ENCODE results near the gene RBFOX2. TPM values are rescaled to one million over a fixed set of nuclear protein-coding genes. Genes with fewer than 3 reads are reported as not detected.
A peak's percentile ranks its signal among the peaks of the same experiment; 100 is the strongest.
"Not testable (repeated sequence)": the region's sequence is repeated elsewhere in the genome, so short reads cannot be mapped to it uniquely, and the experiment has no call there.

The RBFOX2 gene, protein sequence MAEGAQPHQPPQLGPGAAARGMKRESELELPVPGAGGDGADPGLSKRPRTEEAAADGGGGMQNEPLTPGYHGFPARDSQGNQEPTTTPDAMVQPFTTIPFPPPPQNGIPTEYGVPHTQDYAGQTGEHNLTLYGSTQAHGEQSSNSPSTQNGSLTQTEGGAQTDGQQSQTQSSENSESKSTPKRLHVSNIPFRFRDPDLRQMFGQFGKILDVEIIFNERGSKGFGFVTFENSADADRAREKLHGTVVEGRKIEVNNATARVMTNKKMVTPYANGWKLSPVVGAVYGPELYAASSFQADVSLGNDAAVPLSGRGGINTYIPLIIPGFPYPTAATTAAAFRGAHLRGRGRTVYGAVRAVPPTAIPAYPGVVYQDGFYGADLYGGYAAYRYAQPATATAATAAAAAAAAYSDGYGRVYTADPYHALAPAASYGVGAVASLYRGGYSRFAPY
- 1 to 10 TPM; 3.7 to 4.7 TPM for total RNA-seq

DNA sequence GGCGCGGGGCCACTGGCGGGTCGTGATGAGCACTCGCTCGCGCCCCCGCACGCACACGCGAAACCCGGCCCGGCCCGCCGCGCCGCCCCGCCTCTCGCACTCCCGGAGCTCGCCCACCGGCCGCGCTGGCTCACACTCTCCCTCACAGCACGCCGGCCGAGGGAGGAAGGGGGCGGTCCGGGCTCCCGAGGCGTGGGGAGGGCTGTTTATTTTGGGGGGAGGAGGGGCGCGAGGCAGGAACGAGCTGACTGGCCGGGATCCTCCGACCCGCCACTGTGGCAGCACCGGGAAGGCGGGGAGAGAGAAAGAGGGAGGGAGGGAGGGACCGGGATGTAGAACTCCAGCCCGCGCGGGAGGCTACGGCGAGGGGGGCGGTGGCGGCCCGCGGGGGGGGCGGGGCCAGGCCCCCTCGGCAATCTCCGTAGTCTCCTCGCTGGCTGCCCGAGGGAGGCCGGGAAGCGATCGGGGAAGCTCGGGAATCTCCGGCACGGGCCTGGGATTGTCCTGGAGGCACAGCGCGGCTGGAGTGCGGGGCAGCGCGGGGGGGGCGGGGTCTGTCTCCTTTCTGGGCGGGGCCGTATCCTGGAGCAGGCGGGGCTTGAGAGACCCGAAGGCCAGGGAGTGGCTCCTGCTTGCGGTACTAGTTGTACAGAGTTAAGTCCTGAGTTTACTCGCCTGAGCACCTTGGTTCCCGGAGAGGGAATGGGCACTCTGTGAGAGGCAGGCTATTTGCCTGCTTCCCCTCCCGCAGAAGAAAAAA lies at the start of gene RBFOX2:
RBFOX2 (minus strand) TSS at position 179 of the 760 bp plus-strand sequence. CDS start 399 bp downstream, outside the sequence.
- Mint-ChIP-seq H3K4me3 (peak within 1 kb of the TSS; percentile 91), H3K9me3 (no peaks in the 10 kb centered on the region), H3K27ac (peak within 1 kb of the TSS; percentile 22), H3K27me3 (peaks cover 16% of the 10 kb centered on the region), H3K4me1 (peaks cover 20% of the 10 kb centered on the region), H3K36me3 (no peaks in the 10 kb centered on the region)
- DNase-seq: peak; percentile 82

DNA sequence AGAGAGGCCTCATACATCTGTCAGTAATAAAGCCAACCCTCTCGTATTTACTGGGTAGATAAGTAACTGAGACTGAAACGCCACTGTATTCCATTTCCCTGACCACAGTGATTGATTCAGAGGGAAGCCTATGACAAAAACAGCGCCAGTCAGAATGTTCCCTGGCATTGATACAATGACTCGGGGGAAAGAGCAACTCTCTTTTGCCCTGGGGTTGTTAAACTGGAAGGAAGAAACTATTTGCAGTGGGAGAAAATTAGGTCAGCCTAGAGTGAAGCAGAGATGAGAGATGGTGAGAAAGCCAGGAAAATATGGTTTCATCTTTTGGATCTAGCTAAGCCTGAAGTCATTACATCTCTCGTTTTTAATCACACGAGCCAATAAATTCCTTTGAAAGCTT lies 48.6 kb upstream of the RBFOX2 start:
- Mint-ChIP-seq H3K27me3 (no peaks in the 10 kb centered on the region), H3K4me1 (peaks cover 2% of the 10 kb centered on the region), H3K36me3 (no peaks in the 10 kb centered on the region), H3K4me3 (no peak overlapping the region), H3K27ac (no peak overlapping the region), H3K9me3 (no peaks in the 10 kb centered on the region)
- DNase-seq: no peak

DNA sequence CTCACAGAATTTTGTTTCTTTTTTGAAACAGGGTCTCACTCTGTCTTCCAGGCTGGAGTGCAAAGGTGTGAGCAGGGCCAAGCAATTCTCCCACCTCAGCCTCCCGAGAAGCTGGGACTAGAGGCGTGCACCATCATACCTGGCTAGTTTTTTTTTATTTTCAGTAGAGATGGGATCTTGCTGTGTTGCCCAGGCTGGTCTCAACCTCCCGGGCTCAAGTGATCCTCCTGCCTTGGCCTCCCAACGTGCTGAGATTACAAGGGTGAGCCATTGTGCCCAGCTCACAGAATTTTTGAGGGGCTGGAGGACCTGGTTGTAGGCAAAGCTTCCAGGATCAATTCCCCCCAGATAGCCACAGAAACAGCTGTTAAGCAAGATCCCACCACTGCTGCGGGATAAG lies 47.1 kb upstream of the RBFOX2 start:
- no peak overlapping the region for H3K27ac Mint-ChIP-seq
- no peaks in the 10 kb centered on the region for H3K4me1 Mint-ChIP-seq
- H3K36me3 Mint-ChIP-seq: no peaks in the 10 kb centered on the region
- no peaks in the 10 kb centered on the region for H3K27me3 Mint-ChIP-seq
- no peak overlapping the region for H3K4me3 Mint-ChIP-seq
- H3K9me3 Mint-ChIP-seq: no peaks in the 10 kb centered on the region
- no peak for DNase-seq

DNA sequence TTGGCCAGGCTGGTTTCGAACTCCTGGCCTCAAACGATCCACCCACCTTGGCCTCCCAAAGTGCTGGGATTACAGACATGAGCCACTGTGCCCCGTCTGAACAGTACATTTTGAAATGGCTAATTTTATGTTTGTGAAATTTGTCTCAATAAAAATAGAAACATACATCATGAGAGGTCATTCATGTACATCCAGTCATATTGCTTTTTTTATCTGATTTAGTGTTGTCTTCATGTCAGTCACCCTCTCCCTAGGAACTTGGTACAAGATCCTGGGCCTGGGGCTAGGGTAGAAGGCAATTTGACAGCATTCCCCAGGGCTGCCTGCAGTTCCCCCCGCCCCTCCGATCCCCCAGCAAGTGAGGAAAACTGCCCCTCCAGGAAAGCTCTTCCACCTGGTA lies 46.6 kb upstream of the RBFOX2 start:
- H3K4me3 Mint-ChIP-seq: no peak overlapping the region
- H3K4me1 Mint-ChIP-seq: no peaks in the 10 kb centered on the region
- no peaks in the 10 kb centered on the region for H3K27me3 Mint-ChIP-seq
- H3K9me3 Mint-ChIP-seq: no peaks in the 10 kb centered on the region
- no peaks in the 10 kb centered on the region for H3K36me3 Mint-ChIP-seq
- H3K27ac Mint-ChIP-seq: no peak overlapping the region
- no peak for DNase-seq

DNA sequence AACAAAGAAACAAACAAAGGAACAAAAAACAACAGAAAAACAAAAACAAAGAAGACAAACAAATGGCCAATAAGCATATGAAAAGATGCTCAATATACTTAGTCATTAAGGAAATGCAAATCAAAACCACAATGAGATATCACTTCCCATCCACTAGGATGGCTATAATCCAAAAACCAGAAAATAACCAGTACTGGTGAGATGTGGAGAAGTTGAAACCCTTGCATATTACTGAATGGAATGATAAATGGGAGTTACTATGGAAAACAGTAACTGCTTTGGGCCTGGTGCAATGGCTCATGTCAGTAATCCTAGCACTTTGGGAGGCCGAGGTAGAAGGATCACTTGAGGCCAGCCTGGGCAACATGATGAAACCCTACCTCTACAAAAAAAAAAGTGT lies 44.9 kb upstream of the RBFOX2 start:
- no peak for DNase-seq
- Mint-ChIP-seq H3K27me3 (no peaks in the 10 kb centered on the region), H3K36me3 (no peaks in the 10 kb centered on the region), H3K4me3 (no peak overlapping the region), H3K9me3 (no peaks in the 10 kb centered on the region), H3K4me1 (no peaks in the 10 kb centered on the region), H3K27ac (no peak overlapping the region)

DNA sequence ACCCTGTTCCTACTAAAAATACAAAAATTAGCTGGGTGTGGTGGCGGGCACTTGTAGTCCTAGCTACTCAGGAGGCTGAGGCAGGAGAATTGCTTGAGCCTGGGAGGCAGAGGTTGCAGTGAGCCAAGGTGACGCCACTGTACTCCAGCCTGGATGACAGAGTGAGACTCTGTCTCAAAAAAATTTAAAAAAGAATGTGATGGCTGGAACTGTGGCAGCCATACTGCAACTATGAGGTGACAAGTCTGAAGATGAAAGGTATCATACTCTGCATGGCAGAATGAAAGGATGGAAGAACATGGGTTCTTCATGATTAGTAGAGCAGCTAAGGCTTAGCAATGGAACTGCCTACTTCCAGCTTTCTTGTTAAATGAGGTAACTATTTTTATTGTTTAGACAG lies 42.0 kb upstream of the RBFOX2 start:
- H3K9me3 Mint-ChIP-seq, H3K27me3 Mint-ChIP-seq, H3K4me3 Mint-ChIP-seq, H3K4me1 Mint-ChIP-seq, H3K36me3 Mint-ChIP-seq, H3K27ac Mint-ChIP-seq, DNase-seq: not testable (repeated sequence)

DNA sequence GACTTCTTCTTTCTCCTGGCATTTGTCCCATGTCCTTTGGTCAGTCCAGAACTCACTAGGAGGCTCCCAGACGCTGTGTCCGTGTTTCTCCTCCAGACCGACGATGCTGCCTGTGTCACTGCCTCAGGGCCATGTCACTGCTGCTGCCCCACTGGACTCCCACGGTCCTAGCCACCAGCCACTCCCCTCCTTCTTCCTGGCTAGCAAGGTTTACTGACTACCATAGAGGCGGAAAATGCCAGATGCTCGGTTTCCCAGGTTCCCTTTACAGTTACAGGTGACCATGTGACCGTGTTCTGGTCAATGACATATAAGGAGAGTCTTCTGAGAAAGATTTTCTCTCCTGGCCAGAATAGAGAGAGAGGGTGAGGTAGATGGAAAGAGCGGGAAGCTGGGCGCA lies 40.7 kb upstream of the RBFOX2 start:
- Mint-ChIP-seq H3K36me3 (no peaks in the 10 kb centered on the region), H3K9me3 (no peaks in the 10 kb centered on the region), H3K27me3 (no peaks in the 10 kb centered on the region), H3K27ac (no peak overlapping the region), H3K4me1 (peaks cover 7% of the 10 kb centered on the region), H3K4me3 (no peak overlapping the region)
- no peak for DNase-seq

DNA sequence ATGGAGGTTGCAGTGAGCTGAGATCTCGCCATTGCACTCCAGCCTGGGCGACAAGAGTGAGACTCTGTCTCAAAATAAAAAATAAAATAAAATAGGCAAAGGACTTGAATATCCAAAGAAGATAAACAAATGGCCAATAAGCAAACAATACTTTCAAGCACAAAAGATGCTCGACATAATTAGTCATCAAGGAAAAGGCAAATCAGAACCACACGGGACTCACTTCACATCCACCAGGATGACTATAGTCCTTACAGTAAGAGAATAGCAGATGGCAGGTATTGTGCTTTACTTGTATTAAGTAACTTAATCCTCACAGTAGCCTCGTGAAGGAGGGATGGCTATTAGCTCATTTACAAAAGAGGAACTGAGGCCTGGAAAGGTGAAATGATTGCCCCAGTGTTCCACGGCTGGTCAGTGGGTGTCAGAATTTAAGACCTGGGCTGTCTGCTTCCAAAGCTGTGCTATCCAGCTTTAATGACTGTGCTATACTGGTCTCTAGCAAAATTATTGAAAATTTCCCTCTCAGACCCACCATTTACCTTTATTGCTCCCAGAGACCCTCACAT lies 40.2 kb upstream of the RBFOX2 start:
- H3K27ac Mint-ChIP-seq: no peak overlapping the region
- H3K36me3 Mint-ChIP-seq: no peaks in the 10 kb centered on the region
- peaks cover 3% of the 10 kb centered on the region for H3K27me3 Mint-ChIP-seq
- no peaks in the 10 kb centered on the region for H3K9me3 Mint-ChIP-seq
- H3K4me1 Mint-ChIP-seq: peaks cover 7% of the 10 kb centered on the region
- no peak overlapping the region for H3K4me3 Mint-ChIP-seq
- DNase-seq: no peak

DNA sequence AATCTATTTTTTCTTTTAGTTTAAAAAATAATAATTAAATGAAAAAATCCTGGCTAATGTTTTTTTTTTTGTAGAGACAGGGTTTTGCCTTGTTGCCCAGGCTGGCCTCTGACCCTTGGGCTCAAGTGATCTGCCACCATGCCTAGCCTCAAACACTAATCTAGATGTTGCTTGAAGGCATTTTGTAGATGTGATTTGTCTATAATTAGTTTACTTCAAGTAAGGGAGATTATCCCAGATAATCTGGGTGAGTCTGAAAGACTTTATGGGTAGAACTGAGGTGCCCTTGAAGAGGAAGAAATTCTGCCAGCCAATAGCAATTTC lies 38.6 kb upstream of the RBFOX2 start:
- DNase-seq: no peak
- no peaks in the 10 kb centered on the region for H3K9me3 Mint-ChIP-seq
- H3K36me3 Mint-ChIP-seq: no peaks in the 10 kb centered on the region
- H3K4me1 Mint-ChIP-seq: peaks cover 7% of the 10 kb centered on the region
- no peak overlapping the region for H3K27ac Mint-ChIP-seq
- no peak overlapping the region for H3K4me3 Mint-ChIP-seq
- H3K27me3 Mint-ChIP-seq: peaks cover 3% of the 10 kb centered on the region

DNA sequence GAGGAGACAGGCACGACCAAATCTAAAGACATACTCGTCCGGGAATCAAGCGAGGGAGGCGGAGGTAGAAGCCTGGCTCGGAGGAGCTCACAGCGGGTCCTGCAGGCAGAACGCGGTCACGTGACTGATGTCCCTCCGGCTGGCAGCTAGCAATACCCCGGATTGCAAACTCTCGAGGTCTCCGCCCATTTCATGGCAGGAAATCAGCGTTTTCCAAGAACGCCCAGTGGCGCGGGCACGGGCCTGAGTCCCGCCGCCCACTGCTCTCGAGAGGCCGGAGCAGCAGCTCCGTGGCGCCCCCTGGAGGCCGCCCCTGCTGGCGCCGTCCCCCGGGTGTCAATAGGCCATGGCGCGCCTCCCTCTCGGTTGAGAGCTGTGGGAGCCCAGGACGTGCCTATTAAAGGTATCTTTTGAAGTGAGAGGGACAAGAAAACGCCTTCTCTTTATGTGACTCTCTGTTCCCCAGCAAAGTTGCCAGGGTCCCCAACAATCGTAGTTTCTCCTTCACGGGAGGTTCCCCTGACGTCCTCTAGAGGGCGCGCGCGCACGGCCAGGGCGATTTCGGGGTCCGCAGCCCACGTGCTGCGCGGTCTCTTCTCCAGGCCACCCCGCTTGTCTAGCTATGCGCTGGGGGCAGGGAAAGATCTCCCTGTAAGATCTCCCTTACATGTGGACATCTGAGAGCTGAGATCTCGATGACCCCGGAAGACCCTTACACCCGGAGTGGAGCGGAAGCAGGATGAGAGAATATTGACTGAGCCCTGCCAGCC lies 37.3 kb upstream of the RBFOX2 start:
- H3K27ac Mint-ChIP-seq: peak overlapping the region; percentile 85

DNA sequence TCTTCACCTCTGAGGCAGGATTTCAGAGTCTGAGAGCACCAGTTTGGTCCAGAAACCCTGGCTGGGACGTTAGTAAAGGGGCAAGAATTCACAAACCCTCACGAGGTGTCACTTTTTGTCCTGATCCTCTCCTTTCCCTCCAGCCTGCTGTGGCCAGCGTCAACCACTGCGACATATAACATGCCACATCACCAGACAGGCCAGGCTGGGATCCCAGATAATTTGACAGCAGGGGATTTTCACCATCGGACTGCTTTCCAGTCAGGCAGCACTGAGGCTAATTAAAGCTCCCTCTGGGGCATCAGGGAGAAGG lies 36.8 kb upstream of the RBFOX2 start:
- Mint-ChIP-seq H3K4me3 (peak overlapping the region; percentile 67), H3K27ac (peak overlapping the region; percentile 4), H3K36me3 (no peaks in the 10 kb centered on the region)

More for the DNA sequence above, 37.3 kb upstream of the RBFOX2 start:
- Mint-ChIP-seq H3K27me3 (peaks cover 3% of the 10 kb centered on the region), H3K36me3 (no peaks in the 10 kb centered on the region), H3K4me3 (peak overlapping the region; percentile 67), H3K4me1 (peaks cover 7% of the 10 kb centered on the region), H3K9me3 (no peaks in the 10 kb centered on the region)
- peak; percentile 76 for DNase-seq

DNA sequence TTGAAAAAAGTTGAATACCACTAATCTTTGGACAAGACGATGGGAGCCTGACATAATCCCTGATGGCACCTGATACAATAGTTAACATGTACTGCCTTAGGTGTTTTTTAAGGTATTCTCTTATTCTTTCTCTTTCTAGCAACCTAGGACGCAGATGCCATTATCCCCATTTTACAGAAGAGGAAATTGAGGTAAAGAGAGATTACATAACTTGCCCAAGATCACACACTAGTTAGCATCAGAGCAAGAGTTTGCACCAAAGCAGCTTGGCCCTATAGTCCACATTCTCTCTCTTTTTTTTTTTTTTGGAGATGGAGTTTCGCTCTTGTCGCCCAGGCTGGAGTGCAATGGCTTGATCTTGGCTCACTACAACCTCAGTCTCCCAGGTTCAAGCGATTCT lies 35.7 kb upstream of the RBFOX2 start:
- H3K27me3 Mint-ChIP-seq: peaks cover 3% of the 10 kb centered on the region
- H3K36me3 Mint-ChIP-seq: no peaks in the 10 kb centered on the region
- no peak for DNase-seq
- H3K4me1 Mint-ChIP-seq: peaks cover 7% of the 10 kb centered on the region
- H3K27ac Mint-ChIP-seq: no peak overlapping the region
- H3K9me3 Mint-ChIP-seq: no peaks in the 10 kb centered on the region
- H3K4me3 Mint-ChIP-seq: no peak overlapping the region

More for the DNA sequence above, 36.8 kb upstream of the RBFOX2 start:
- H3K9me3 Mint-ChIP-seq: no peaks in the 10 kb centered on the region
- peaks cover 3% of the 10 kb centered on the region for H3K27me3 Mint-ChIP-seq
- H3K4me1 Mint-ChIP-seq: peaks cover 7% of the 10 kb centered on the region
- no peak for DNase-seq

DNA sequence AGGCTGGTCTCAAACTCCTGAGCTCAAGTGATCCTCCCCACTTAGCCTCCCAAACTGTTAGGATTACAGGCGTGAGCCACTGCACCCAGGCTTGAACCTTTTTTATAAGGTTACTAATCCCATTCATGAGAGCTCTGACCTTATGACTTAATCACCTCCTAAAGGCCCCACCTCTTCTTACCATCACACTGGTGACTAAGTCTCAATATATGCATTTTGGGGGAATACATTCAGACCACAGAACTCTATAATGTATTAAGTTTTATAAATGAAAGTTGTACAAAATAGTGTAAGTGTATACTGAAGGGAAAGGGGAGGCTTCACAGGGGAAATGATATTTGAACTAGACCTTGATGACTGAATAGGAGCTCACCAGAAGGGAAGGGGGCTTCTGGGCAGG lies 28.4 kb upstream of the RBFOX2 start:
- Mint-ChIP-seq H3K9me3 (no peaks in the 10 kb centered on the region), H3K4me1 (peaks cover 5% of the 10 kb centered on the region), H3K36me3 (no peaks in the 10 kb centered on the region), H3K4me3 (no peak overlapping the region), H3K27ac (no peak overlapping the region), H3K27me3 (peaks cover 18% of the 10 kb centered on the region)
- no peak for DNase-seq

DNA sequence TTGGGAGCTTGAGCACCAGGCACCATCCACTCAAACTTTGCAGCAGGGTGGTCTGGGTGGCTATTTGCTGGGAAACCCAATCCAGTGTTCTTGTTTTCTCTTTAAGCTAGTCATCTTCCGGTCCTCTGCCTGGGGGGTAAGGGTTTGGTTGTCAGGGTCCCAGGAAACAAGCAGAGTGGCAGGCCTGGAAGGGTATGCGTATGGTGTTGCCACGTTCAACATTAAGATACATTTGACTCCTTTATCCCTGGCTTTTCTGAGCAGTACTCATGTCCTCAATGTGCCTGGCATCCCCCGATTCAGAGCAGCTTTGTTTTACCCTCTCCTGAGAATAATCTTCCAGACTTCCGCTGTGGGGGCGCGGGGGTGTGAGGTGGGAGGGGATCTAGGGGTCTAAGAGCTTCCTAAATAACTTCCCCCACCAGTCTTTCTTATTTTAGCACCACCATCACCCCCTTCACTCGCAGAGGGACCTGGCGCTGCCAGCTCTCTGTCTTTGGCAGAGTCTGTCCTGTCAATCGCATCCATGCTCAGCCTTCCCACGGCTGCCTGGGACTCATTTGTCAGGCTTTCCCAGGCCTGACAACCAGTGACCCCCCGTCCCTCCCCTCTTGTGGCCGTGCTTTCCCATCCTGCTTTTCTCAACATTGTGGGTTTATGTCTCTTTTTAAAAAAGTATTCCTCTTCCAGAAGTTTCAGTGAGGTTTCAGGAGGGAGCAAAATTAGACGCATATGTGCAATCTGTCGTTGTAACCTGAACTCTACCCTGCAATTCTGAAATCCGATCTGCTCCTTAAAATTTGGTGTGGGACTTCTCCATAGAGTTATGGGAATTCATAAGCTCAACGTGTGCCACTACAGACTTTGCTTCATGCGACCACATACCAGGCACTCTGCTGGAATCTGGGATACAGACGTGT lies 27.0 kb upstream of the RBFOX2 start:
- Mint-ChIP-seq H3K27me3 (peaks cover 18% of the 10 kb centered on the region), H3K4me3 (no peak overlapping the region), H3K4me1 (peaks cover 5% of the 10 kb centered on the region), H3K9me3 (no peaks in the 10 kb centered on the region), H3K36me3 (no peaks in the 10 kb centered on the region), H3K27ac (no peak overlapping the region)
- no peak for DNase-seq

Measured in activated naive CD8-positive, alpha-beta T cell treated with anti-CD3 and anti-CD28 coated beads for 36 hours (primary cell).